Left hindlimb (tissue), 1 donor: Measurements from ENCODE around the gene NEDD9.

Source experiments
- DNase-seq: peaks from one replicate; pipeline ENCODE4 v3.0.0-alpha.2; 2018

Gene NEDD9

DNA sequence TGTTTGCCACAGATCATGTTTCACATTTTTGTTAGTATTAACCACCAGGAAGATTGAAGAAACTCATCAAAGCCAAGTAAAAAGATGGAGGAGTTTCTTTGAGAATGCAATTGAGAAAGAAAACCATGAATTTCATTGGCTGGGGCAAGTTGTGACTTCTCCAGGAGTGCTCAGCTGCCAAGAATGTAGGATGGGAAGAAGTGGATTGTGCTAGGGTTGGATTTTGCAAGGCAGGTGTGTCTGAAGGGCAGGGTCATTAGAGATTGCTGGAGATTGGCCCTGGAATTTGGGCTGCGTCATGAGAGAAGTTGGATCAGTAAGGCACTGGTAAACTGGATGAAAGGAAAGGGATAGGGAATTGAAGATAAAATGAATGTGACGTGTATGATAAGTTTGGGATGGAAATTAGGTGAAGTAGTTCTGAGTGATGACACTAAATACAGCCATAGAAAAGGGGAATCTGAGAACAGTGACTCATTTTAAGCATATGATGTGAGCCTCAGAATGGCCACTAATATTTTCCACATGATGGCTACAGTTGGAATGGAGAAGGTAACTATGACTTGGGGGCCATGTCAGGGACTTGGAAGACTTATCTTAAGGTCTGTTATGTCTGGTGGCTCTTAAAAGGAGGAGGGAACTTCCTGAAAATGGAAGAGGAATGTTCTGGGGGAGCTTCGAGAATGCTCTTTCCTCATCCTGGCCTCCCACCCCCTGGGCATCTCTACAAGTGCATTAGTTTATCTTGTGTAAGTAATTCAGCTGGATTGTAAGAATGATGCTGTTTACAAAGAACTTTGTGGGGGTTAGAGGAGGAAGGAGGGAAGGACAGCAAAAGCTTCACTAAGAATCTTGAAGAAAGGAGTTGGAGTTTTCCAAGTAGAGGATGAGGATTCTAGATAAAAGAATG lies 93.2 kb downstream of the NEDD9 start:
- DNase-seq: no peak

DNA sequence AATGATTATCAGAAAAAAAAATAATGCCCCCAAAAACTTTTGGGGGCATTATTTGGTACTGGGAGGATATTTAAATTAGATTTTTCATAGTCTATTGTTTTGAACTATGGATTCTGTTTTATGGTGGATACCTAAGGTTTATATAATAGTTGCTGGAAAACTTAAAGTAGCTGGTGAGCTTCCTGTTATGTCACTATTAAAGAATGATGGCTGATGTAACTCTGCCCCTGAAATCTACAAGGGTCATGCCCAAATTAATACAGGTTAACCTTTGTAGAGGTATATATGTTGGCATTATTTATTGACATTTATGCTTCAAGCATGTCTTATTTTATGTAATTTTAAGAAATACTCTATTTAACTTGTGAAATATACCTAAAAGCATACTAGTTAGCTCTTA lies 95.7 kb downstream of the NEDD9 start:
- no peak for DNase-seq
